NCI-H2081 (cell line): ENCODE results near the gene CNNM3.

ENCODE experiments used
- DNase-seq, 2 experiments: peaks; one replicate each; lab custom pipeline; 2025; lab: John Stamatoyannopoulos, UW

Gene CNNM3

GRCh38 chr2:96877042-96877451, 61.0 kb downstream of the CNNM3 start:
- DNase-seq = no peak

GRCh38 chr2:96877631-96878092, 61.6 kb downstream of the CNNM3 start:
- no peak for DNase-seq

- DNase-seq = no peak
Observed at GRCh38 chr2:96878171-96878570, 62.1 kb downstream of the CNNM3 start.

- DNase-seq = no peak
Observed at GRCh38 chr2:96878796-96879544, 62.9 kb downstream of the CNNM3 start.

- no peak for DNase-seq
Observed at GRCh38 chr2:96879545-96880040, 63.5 kb downstream of the CNNM3 start.

GRCh38 chr2:96880891-96881273, 64.8 kb downstream of the CNNM3 start:
- DNase-seq = no peak

- no peak for DNase-seq
Observed at GRCh38 chr2:96881349-96882195, 65.5 kb downstream of the CNNM3 start.

- no peak for DNase-seq
Observed at GRCh38 chr2:96882230-96882629, 66.2 kb downstream of the CNNM3 start.

- DNase-seq = no peak
Observed at GRCh38 chr2:96882906-96883305, 66.8 kb downstream of the CNNM3 start.

GRCh38 chr2:96883306-96883705, 67.2 kb downstream of the CNNM3 start:
- no peak for DNase-seq
